NCI-H345 (cell line): ENCODE data around the gene CCDC187.

Experiments
- DNase-seq: peaks from one replicate; lab custom pipeline; 2025; lab: John Stamatoyannopoulos, UW

The CCDC187 gene

DNA sequence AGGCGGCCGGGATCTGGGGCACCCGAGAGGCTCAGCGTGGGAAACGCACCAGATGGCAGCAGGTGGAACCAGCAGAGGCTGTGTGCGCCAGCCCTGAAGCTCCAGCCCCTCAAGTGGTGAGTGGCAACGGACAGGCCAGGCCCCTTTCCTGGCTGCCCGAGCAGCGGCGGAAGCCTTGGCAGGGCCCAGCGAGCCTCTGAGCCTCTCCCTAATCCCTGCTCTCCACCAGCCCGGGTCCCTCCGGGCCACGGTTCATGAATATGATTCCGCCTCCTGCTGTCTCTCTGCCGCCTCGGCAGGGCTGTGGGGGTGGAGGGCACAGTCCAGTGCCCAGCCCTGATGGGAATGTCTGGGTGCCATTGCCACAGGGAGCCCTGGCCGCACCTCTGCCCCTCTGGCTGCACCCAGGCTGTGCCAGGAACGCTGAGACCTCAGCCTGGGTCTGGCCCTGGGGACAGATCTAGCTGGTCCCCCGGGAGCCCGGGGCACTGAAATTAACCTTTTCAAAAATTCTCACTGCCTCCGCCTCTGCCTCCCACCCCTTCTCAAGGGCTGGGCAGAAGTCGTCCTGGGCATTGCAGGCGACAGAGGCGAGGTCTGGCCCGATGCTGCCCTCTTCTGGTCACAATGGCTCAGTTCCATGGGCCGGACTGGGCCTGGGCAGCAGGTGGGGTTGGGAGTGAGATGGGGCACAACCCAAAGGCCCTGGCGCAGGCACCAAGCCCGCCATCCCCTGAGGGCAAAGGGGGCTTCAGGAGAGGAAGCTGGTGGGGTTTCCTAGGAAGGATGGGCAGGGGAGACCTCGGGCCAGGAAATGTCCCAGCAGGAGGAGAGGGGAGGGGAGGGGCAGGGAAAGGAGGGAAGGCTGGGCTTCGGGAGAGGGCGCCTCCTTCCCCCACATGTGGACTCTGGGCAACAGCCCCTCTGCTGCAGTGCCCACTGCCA is 20.3 kb downstream of the CCDC187 start:
- peak; percentile 78 for DNase-seq

DNA sequence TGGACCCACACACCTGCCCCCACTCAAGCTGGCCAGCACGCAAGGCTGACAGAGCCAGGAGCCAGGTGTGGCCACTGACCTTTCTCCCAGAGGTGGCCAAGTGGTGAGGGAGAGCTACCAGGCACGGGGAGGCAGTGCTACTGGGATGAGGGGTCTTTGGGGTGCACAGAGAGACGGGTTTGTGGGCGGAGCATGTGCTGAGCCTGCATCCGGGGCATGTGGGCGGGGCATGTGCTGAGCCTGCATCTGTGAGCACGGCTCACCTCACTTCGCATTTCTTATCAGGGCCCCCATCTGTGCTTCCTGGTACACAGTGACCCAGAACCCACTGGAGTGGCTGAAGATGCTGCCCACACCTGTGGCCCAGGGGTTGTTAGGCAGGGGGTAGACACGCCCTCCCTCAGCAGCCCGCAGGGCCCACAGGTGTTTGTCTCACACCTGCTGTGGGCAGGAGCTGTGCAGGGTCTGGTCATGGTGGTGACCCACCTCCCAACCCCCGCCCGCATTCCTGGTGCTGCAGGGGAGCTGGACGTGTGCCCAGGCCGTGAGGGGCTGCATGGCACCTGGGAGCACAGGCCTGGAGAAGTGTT is 21.5 kb downstream of the CCDC187 start:
- DNase-seq: no peak

DNA sequence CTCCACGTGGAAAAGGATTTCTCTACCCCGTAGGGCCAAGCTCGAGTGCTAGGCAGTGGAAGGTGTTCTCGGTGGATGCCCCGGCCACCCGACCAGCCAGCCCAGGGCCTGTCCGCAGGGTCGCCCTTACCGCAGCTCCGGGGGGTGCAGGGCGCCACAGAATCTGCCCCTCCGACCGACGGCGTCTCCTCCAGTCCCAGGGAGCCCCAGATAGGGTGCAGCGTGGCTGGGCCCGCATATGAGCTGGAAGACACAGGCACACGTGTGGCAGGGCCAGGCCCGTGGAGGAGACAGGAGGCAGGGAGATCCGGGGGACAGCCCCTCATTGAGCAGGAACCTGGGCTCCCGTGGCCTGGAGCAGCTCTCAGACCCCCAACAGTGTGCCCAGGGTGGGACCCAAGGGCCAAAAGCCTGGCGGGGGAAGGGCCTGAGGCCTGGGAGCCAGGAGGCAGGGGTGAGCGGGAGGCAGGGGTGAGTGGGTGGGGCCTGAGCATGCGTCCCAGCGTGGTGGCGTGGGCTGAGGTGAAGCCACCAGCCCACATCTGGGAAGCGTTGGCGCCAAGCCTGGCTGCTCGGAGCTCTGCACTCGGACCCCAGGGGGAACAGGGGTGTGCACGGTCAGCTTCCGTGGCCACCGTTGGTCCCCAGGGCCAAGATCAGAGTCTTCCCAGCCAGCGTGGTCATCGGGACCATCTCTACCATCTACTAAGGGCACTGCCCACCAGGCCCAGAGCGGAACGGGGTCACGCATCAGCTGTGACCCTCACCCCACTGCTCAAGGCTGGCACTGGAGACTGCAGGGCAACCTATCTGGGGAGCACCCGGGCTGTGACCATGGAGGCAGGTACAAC is 22.2 kb downstream of the CCDC187 start:
- DNase-seq: no peak

DNA sequence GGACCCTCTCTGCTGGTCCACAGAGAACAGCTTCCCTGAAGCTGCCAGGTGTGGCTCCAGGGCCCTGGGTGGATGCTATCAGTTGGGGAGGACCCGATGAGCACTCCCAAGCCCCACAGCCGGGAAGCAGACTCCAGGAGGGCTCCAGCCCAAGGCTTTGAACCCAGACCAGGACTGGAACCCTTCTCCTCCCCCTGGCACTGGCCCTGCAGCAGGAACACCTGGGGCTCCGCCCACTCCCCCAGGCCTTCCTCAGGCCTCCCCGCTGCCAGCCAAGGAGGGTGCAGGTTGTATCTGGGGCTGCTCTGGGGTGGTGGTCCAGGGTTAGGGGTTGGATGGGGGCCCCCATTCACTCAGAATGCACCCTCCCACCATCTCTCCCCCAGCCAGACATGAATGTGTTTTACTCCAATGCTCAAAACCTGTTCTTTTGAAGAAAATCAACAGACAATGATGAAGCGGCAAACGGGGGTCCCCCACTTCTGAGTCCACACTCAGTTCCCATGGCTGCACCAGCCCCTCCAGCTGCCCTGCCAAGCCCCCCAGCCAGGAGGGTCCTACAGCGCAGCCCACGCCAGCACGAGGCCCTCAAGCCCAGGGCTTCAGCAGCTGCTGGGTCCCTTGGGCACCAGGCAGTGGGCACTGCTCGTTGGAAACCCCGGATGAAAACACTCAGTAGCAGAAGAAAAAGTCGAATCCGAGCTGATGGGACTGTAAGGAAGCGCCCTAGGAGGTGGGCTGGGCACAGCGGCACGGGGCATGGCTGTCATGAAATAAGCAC is 23.2 kb downstream of the CCDC187 start:
- DNase-seq: no peak

DNA sequence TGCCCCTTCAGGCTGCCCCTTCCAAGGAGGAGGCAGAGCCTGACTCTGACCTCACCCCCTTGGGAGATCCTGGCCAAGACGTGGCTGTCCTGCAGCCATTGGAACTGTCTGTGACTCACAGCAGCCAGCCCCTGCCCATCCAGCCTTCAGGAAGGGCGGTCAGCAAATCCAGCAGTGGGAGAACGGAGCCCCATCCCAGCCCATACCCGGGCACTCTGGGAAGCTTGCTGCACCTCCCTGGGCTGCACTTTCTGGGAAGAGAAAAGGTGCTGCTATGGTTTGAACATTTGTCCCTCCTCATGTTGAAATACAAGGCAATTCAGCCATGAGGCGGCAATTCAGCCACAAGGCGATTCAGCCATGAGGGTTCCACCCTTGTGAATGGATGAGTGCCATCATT is 24.4 kb downstream of the CCDC187 start:
- DNase-seq: no peak

DNA sequence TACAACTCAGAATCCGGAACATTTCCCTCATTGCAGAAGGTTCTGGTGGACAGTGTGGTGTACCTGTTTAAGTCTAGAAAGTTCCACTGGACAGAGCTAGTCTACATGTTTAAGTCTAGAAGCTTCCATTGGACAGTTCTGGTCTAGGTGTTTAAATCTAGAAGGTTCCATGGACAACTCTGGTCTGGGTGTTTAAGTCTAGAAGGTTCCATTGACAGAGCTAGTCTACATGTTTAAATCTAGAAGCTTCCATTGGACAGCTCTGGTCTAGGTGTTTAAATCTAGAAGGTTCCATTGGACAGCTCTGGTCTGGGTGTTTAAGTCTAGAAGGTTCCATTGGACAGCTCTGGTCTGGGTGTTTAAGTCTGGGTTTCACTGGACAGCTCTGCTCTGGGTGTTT is 25.0 kb downstream of the CCDC187 start:
- no peak for DNase-seq

DNA sequence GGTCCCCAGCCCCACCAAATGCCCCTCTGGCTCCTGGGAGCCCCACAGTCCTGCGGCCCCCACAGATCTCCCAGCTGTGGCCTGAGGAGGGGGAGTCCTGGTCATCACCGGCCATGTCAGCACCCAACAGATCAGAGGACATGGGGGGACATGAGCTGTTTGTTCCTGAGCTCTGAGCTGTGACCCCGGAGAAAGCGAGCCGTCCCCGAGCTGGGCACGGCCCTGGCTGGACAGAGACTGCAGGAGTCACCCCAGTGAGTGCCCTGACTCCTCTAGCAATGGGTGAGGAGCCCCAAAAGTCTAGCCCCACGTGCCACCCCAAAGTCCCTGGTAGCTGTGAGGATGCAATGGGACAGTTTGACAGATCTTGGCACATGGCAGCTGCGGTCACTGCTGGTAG is 25.7 kb downstream of the CCDC187 start:
- no peak for DNase-seq

DNA sequence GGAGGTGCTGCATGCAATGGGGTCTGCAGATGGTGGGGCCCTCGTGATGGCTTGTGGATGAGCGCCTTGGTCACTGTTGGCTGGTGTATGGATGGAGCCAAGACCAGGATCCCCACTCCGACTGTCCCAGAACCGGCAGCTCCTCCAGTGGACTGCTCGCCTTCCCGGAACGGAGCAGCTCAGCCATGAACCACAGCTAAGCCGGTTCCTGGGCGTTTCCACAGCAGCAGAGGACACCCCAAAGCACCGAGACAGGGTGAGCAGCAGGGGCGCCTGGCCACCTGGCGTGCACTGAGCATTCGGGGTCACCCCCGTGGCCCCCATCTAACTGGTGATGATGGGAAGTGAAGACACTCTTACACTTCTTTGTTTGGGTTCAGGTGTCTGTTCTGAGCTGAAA is 26.1 kb downstream of the CCDC187 start:
- DNase-seq: no peak

DNA sequence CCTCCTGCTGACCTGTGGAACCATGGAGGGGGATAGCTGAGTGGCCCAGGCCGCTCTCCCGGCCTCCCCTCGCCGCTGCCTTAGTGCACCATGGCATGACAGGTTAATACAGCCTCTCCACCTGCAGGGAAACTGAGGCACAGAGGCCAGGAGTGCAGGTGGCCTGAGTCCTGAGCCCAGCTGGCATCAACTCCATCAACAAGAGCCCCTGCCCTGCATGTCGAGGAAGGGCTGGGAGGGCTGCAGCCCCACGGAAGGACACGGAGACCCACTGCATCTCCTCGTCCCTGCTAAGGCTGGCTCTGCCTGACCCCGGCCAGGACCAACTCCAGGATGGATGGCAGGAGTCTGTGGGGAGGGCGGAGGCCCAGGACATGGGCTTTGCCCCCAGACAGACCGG is 27.2 kb downstream of the CCDC187 start:
- DNase-seq: no peak

DNA sequence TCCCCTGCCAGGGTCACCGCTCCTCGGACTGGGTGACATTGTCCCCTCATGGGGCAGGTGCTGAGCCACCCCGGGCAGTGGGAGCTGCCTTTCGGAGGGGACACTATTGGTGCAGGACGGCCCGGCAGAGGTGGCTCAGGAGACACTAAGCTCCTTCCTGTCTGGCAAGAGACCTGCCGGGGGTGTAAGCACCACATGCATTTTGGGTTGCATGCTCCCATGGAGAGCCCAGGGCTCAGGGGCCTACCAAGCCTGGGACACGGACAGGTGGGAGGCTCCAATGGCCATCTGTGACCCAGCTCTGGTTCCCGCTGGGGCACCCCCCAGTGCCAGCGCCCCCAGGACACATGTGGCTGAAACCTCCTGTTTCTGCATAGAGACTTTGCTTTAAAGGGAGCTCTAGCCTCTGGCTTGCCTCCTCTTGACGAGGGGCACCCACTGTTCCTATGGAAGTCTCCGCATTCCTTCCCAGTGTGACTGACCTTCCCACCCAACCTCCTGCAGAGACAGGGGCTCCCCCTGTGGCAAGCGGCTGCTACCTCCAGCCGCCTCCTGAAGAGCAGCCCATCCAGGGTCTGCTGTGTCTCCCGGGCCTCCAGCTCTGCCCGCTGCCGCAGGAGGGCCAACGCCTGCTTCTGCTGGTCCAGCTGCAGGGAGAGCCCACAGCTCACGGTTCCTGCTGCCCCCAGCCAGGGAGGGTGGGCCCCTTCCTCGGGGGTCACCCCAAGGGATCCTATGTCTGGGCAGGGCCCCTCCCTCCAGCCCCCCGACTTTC is 28.1 kb downstream of the CCDC187 start:
- no peak for DNase-seq

DNA sequence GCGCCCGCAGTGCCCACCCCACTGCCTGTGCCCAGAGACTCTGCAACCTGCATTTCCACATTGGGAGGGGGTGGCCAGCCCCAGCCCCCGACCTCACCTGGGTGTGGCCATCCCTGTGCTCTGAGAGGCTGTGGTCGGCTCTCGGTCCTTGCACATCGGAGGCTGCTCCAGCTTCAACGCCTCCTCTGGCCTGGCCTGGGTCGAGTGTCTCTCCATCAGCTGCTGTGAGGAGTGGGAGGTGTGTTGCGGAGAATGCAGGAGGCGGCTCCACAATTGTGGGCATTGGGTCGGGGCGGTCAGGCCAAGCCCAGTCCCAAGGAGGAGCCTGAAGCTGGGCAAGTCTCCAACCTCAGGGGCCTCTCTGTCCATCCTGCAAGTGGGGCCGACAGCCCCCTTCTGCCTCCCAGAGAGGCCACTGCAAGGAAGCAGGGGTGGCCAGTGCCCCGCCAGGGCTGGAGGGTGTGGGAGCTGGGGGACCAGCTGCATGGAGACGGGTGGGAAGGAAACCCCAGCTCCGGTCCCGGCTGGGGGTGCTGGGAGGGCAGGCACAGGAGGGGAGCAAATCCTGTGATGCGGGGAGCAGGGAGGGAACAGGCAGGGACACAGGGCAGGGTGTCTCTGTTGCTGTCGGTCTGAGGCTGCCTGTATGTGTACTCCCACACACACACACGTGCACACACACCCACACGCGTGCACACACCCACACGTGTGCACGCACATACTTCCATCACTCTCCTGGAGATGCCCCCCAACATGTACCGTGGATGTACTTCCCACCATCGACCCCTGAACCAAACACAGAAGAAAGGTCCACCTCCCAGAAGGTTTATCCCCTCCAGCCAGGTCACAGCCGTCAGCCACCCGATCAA is 28.9 kb downstream of the CCDC187 start:
- no peak for DNase-seq

DNA sequence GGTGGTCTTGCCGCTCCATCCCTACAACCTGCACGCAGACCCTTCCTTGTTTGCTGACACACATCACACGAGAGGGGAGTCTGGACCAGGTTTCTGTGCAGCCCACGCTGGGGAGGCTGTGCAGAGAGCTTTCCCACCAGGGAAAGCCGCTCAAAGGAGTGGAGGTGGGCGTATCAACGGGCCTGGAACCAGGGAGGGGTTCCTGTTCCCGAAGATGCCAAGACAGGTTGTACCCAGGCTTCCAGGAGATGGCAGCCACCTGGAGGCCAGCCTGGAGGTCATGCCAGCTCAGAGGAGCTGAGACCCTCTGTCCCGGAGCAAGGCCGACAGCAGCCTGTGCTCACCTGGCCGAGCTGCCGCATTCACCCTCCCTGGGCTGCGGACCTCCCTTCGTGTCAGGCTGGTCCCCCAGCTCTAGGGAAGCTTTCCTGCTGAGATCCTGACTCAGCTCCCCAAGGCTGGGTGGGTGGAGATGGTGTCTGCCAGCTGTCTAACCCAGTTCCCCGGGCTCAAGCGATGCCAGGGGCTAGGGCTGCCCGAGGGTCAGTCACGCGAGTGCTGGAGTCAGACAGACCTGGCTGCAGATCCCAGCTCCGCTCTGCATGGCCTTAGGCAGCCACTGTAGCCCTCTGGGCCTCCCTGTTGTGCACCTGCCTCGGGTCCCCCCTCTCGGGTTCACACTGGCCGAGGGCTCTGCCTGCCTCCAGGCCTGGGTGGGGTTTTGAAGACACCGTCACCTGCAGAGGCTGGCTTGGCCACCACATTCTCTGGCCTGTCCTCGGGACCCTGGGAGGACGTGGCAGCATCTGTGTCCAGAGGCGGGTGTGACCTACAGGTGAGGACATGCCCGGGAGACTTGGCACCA is 29.7 kb downstream of the CCDC187 start:
- DNase-seq: no peak

DNA sequence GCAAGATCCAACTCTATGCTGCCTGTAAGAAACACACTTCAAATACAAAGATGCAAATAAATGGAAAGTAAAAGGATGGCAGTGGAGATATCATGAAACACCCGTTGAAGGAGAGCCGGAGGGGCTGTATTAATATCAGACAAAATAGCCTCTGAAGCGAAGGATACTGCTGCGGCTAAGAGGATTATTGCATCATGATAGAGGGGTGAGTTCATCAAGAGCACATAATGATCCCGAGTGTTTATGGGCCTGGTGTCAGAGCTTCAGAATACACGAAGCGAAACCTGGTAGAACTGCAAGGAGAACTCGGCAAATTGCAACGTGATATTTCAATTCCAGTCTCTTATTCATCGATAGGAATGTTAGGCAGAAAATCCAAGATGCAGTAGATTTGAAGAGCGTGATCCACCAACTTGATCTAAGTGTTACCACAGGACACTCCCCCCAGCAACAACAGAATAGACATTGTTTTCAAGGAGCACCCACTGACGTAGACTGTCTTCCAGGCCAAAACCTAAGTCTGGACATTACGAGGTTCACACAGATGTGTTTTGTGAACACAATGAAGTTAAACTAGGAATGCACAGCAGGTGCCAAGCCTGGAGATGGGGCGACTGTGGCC is 30.5 kb downstream of the CCDC187 start:
- DNase-seq: no peak

DNA sequence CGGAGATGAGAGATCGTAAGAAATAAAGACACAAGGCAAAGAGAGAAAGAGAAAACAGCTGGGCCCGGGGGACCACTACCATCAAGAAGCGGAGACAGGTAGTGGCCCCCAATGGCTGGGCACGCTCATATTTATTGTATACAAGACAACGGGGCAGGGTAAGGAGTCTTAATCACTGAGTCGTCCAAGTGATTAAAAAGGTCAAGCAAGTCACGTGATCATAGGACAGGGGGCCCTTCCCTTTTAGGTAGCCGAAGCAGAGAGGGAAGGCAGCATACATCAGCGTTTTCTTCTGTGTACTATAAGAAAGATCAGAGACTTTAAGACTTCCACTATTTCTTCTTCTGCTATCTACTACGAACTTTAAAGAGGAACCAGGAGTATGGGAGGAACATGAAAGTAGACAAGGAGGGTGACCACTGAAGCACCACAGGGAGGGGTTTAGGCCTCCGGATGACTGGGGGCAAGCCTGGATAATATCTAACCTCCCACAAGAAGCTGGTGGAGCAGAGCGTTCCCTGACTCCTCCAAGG is 33.7 kb downstream of the CCDC187 start:
- no peak for DNase-seq

DNA sequence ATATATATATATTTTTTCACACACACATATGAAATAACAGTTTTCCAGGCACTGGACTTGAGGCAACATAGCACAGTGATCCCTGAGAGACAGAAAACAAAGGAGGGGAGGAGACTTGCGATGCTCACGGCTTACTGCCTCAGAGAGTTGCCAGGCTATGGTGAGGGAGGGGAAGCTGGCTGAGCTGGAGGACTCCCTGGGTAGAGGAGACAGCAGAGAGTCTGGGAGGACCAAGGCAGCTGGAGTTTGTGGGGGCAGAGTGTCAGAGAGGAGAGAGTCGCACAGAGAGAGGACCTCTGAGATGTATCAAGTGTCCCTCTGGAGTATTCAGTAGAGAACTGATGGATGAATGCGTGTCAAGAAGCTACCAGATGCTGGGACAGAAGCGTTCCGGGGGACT is 35.2 kb downstream of the CCDC187 start:
- no peak for DNase-seq

DNA sequence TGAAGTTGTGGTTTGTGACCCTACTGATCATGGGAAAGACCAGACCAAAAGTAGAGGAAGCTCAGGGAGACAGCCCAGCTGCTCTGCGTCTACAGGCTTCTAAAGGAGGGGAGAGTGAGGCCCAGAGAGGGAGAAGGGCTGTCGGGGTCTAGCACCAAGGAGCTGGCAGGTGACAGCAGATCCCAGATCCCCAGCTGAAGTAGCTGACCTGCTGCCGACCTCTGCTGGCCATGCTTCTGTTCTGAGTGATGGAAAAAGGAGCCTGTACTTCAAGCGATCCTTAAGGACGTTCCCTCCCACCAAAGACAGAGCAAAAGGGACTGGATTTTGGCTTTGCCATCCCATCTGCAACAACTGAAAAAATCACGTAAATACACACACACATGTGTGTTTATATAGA is 35.6 kb downstream of the CCDC187 start:
- no peak for DNase-seq

DNA sequence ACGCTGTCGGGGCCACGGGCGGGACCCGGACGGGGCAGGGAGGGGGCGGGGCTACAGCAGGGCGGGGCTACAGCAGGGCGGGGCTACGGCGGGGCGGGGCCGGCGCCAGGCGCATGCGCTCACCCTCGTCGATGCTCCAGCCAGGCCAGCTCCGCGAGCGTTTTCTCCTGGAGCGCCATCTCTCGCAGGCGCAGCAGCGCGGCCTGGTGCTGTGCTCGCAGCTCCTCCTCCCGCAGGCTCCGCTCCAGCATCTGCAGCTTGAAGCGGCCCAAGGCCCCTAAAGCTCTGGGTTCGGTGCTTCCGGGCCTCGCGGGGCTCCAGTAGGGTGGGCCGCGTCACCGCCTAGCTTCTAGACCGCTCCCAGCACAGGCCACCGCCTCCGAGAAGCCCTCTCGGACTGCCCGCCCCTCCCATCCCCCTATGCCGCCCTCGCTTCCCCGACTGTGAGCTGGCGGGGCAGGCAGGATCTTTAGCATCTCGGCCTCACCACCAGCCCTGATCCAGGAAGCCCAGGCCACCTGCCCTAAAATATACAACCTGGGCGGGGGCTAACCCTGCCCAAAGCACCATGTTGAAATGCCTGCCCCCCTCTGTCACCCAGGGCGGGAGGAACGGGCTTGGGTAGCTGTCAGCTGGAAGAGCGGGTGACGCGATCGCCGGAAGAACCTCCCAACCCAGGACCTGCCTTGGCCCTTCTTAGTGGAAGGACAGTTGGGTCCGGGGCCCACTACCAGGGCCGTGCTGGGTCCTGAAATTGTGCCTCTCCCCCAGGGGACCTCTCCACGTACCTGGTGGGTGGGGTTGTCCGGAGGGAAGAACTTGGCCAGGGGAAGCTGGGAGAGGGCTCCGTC is 36.4 kb downstream of the CCDC187 start:
- DNase-seq: peak; percentile 45
